ENCODE results near the gene MTMR12.

DNA sequence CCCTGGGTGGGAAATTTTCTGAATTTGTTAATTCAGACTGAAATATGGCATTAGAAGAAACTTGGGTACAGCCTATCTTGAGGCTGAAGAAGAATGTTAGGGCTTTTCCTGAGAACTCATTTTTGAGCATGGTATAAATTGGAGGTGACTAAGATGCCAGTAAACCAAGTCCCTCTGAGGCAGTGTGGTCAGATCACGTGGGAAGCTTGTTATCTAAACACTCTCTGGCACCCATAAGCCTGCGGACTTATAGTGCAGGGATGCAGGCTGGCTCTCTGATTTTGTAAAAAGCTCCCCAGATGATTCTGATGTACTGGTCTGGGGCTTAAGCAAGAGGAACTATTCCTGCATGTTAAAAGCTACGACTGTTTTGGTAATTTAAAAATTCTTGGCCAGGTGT lies 34.3 kb downstream of the MTMR12 start:
- TF ChIP-seq POLR2AphosphoS5 (IDR thresholded peaks at IDR 0.05; ENCODE audit: low read depth) = no peak
- TF ChIP-seq, protein P1, sequence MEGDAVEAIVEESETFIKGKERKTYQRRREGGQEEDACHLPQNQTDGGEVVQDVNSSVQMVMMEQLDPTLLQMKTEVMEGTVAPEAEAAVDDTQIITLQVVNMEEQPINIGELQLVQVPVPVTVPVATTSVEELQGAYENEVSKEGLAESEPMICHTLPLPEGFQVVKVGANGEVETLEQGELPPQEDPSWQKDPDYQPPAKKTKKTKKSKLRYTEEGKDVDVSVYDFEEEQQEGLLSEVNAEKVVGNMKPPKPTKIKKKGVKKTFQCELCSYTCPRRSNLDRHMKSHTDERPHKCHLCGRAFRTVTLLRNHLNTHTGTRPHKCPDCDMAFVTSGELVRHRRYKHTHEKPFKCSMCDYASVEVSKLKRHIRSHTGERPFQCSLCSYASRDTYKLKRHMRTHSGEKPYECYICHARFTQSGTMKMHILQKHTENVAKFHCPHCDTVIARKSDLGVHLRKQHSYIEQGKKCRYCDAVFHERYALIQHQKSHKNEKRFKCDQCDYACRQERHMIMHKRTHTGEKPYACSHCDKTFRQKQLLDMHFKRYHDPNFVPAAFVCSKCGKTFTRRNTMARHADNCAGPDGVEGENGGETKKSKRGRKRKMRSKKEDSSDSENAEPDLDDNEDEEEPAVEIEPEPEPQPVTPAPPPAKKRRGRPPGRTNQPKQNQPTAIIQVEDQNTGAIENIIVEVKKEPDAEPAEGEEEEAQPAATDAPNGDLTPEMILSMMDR (conservative IDR thresholded peaks at IDR 0.05; ENCODE audit: low read depth in 2 of 2) = no peak
- no peak for TF ChIP-seq EZH2 (IDR thresholded peaks at IDR 0.05; ENCODE audit: low read depth, unreplicated experiment)
- TF ChIP-seq CREB1 (CRISPR knock-in tag; IDR thresholded peaks at IDR 0.05; ENCODE audit: low read depth) = no peak
- TF ChIP-seq ZNF331 (CRISPR knock-in tag; IDR thresholded peaks at IDR 0.05; ENCODE audit: low read depth) = no peak
- TF ChIP-seq NANOG (IDR thresholded peaks at IDR 0.05; ENCODE audit: borderline replicate concordance) = no peak

Measured in GM23338 (cell line).